Left hindlimb (tissue), 1 donor: Measurements from ENCODE around the gene FZD4.
"Not testable (repeated sequence)": the region's sequence is repeated elsewhere in the genome, so short reads cannot be mapped to it uniquely, and the experiment has no call there.

Experiments used
- DNase-seq: peaks from one replicate; pipeline ENCODE4 v3.0.0-alpha.2; 2018

The FZD4 gene

GRCh38 chr11:86972734-86973133, 17.5 kb upstream of the FZD4 start:
- DNase-seq = no peak

DNA sequence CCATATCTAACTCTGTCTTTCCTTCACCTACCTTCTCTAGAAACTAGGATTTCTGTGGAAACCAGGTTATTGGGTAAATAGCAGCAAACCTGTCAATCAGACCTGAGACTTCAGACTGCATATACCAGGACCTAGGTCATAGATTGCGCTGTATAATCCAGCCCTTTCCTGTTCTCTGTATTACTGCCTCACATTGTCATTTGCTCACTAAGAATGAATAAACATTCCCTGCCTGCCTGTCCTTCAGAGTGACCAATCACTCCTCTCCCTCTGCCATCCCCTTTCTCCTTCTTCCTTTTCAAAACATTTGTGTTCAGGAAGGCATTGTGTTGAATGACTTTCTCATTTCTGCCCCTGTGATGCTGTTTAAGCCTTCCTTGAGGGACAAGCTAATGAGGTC, 14.1 kb upstream of the FZD4 start:
- DNase-seq = no peak

DNA sequence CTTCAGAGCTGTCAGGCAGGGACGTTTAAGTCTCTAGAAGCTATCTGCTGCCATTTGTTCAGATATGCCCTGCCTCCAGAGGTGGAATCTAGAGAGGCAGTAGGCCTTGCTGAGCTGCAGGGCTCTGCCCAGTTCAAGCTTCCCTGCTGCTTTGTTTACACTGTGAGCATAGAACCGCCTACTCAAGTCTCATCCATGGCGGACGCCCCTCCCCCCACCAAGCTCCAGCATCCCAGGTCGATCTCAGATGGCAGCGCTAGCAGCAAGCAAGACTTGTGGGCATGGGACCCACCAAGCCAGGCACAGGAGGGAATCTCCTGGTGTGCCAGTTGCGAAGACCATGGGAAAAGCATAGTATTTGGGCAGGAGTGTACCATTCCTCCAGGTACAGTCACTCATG, 12.4 kb upstream of the FZD4 start:
- DNase-seq = not testable (repeated sequence)

- DNase-seq = no peak
Observed at GRCh38 chr11:86957976-86958646, 2.9 kb upstream of the FZD4 start.

- DNase-seq = no peak
Observed at GRCh38 chr11:86956905-86957195, 1.7 kb upstream of the FZD4 start.

GRCh38 chr11:86955111-86955360, 159 bp downstream of the FZD4 start:
- no peak for DNase-seq

DNA sequence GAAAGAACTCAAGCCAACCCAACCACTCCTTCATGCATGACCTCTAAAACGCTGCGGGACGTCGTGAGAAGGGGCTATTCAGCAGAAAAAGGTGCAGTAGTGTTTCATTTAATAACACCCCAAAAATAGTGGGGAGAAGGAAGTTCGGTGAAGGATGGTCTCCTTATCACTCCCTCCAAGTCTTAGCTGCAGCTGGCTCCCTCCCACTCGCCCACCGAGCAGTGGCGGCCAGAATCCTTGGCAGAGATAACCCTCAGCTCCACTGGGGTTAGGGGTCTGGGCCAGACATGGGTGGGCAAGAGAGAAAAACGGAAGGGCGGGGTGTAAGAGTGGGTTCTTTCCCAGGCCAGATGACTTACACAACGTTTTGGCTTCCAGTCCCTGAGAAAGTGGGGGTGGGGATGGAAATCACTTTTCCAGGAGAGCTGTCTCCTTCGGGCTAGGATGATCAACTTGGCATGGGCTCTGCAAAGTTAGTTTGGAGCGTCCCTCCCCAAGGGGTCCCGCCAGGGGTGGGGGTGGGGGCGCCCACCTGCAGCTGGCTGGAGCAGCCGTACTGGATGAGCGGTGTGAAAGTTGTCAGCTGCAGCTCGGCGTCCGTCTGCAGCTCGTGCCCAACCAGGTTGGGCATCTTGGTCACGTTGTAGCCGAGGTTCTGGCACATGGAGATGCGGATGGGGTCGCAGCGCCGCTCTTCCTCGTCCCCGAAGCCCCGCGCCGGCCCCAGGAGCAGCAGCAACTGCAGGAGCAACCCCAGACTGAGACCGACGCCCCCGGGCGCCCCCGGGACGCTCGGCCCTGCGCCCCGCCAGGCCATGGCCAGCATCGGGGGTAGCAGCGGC, 705 bp downstream of the FZD4 start:
- DNase-seq = peak; percentile 60

- DNase-seq = no peak
Observed at GRCh38 chr11:86952221-86952875, 2.8 kb downstream of the FZD4 start.

DNA sequence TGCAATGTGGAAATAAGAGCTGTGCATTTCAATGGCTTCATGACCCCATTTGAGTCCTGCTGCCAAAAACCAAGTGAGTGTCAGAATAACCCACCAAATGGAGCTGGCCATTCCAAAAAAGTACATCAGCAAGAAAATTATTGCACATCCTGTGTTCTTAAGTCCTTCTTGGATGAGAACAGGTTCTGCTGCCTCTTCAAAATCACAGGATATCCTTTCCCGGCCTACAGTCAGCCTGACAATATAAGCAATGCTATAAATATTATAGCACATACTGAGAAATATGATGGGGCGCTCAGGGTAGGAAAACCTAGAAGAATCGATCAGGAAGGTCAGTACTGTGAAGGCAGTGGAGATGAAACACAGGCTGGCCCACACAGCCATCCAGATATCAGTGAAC, 3.5 kb downstream of the FZD4 start:
- DNase-seq = no peak

GRCh38 chr11:86950661-86950995, 4.6 kb downstream of the FZD4 start:
- DNase-seq = no peak

DNA sequence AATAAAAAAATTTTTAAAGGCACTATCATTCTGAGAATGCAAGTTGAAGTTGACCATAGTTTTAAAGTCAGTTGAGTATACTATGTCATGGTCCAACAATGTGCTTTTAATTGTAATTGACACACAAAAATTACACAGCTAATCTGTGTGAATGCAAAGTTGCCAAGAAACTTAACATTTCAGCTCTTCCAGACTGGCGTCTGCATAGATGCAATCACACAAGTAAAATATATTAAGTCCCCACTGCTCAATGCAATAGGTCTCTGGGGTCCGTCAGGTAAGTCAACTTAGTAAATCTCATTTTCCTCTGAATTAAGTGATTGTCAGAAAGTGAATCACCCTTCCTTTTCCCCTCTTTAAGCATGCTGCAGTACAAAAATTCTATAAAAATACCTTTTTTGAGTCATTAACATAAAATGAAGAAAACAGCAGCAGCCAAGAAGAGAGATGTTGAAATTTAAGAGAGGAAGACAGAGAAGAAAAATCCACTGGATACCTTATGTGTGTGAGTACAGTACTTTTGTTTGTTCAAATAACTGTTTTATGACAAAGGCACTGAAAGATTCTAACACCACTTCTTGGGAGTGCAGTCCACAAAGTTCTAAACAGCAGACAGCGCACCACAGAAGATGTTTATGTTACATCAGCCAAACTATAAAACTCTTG, 5.1 kb downstream of the FZD4 start:
- DNase-seq = no peak

GRCh38 chr11:86948733-86949132, 6.5 kb downstream of the FZD4 start:
- DNase-seq = no peak

- no peak for DNase-seq
Observed at GRCh38 chr11:86947541-86947940, 7.7 kb downstream of the FZD4 start.

GRCh38 chr11:86943505-86943904, 11.7 kb downstream of the FZD4 start:
- not testable (repeated sequence) for DNase-seq

DNA sequence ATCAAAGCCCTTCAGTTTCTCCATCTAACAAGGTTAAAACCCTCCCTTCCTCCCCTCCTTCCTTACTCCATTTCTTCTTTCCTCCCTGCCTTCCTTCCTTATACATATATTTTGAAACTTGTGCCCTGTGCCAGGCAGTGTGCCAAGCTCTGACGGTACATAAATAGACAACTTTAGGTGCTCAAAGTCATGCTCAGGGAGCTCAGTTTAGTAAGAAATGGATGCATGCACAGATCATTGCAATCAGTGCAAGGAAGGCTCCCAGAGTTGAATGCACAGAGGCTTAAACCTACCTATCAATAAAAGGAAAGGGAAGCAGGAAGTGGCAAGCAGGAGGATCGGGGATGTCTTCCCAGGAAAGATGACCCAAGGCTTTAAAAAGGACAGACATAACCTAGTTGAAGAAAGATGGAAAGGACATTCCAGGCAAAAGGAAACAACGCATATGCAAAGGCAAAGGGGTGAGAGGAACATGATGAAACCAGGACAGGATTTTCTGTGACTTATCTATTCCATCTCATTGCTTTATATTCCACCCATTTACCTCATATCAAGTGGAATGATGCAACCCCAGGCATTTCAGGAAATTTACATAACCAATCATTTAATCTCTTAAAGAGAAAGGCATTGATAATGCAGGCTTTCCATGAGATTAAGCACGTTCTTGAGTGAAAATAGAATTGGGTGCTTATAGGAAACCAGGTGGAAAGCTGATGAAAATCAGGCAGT, 13.2 kb downstream of the FZD4 start:
- no peak for DNase-seq

DNA sequence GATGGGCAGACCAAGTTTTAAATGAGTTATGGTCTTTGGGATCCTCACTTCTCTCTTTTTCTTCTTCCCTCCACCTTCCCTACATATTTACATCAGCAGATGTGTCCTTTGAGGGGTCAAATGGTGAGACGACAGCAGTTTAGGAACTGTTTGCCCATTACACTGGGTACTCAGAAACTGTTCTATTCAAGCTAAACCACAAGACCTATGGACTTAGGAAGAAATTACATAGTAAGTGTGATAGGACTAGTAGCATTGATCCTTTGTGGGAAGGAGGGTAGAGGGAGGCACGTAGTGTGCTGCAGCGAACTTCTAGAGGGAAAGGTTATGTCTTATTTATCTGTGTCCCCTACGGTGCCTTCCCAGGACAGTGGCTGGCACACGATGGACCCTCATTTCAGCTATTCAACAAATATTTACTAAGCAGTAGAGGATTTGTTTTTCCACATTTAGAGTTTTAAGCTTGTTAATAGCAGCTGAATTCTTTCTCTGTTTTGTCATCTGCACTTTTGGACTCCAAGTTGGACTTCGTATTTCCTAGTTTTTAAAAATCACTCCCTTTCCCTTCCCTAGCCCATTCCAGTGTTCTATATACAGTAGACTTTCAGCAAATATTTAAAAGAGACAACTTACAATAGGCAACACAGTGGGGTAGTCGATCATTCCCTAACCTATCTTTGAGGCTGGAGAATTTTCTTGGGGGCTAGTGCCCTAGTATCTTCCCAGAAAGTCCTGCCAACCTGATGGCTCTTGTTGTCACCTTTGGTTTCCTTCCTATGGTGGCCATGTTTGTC, 13.9 kb downstream of the FZD4 start:
- no peak for DNase-seq

GRCh38 chr11:86940122-86940777, 14.9 kb downstream of the FZD4 start:
- DNase-seq = peak; percentile 76

- no peak for DNase-seq
Observed at GRCh38 chr11:86938900-86939880, 16.0 kb downstream of the FZD4 start.

GRCh38 chr11:86938203-86938899, 16.8 kb downstream of the FZD4 start:
- DNase-seq = no peak
